Progenitor cell of endocrine pancreas (in vitro differentiated cells): Measurements from ENCODE around the gene MACC1. TPM values are rescaled to one million over a fixed set of nuclear protein-coding genes. Genes with fewer than 3 reads are reported as not detected.

ENCODE experiments used
- DNase-seq: peaks from one replicate; pipeline ENCODE4 v3.0.0; 2021; ENCODE audit warnings: low spot score; ENCODE audit not compliant: unreplicated experiment
- H3K27ac Mint-ChIP-seq: 2 replicates; pipeline ENCODE4 v1.8.0; 2021; ENCODE audit warnings: mild to moderate bottlenecking, moderate library complexity, mixed read lengths
- H3K27me3 Mint-ChIP-seq: 2 replicates; pipeline ENCODE4 v1.8.0; 2021; ENCODE audit warnings: mixed read lengths
- H3K36me3 Mint-ChIP-seq: 2 replicates; pipeline ENCODE4 v1.8.0; 2022; ENCODE audit warnings: mixed read lengths; ENCODE audit not compliant: insufficient read depth
- H3K4me1 Mint-ChIP-seq: 2 replicates; pipeline ENCODE4 v1.8.0; 2021; ENCODE audit warnings: low read depth, mixed read lengths
- H3K4me3 Mint-ChIP-seq: 2 replicates; pipeline ENCODE4 v1.8.0; 2021; ENCODE audit warnings: low read depth, mild to moderate bottlenecking, moderate library complexity, mixed read lengths
- H3K9me3 Mint-ChIP-seq: 2 replicates; pipeline ENCODE4 v1.8.0; 2021; ENCODE audit warnings: low read depth, mixed read lengths
- total RNA-seq: library from RNA; stranded (reverse); gene quantifications from 2 replicates; pipeline ENCODE4 v1.2.1, GENCODE V29; 2021
- TF ChIP-seq, protein P1 (sequence below): fragments of 200-600 bp; sonication (generic); IDR thresholded peaks from one replicate; pipeline ENCODE4 v1.5.0; 2021; ENCODE audit warnings: antibody characterized with exemption, mild to moderate bottlenecking; ENCODE audit not compliant: unreplicated experiment

The MACC1 gene
- total RNA-seq, 1 donor from 2014 or later = 16.1 TPM

- no peak overlapping the region for H3K4me3 Mint-ChIP-seq
- H3K27ac Mint-ChIP-seq = no peak overlapping the region
- no peak for DNase-seq
- H3K9me3 Mint-ChIP-seq = no peaks in the 10 kb centered on the region
- TF ChIP-seq, protein P1, sequence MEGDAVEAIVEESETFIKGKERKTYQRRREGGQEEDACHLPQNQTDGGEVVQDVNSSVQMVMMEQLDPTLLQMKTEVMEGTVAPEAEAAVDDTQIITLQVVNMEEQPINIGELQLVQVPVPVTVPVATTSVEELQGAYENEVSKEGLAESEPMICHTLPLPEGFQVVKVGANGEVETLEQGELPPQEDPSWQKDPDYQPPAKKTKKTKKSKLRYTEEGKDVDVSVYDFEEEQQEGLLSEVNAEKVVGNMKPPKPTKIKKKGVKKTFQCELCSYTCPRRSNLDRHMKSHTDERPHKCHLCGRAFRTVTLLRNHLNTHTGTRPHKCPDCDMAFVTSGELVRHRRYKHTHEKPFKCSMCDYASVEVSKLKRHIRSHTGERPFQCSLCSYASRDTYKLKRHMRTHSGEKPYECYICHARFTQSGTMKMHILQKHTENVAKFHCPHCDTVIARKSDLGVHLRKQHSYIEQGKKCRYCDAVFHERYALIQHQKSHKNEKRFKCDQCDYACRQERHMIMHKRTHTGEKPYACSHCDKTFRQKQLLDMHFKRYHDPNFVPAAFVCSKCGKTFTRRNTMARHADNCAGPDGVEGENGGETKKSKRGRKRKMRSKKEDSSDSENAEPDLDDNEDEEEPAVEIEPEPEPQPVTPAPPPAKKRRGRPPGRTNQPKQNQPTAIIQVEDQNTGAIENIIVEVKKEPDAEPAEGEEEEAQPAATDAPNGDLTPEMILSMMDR = no peak
- no peaks in the 10 kb centered on the region for H3K36me3 Mint-ChIP-seq
- H3K27me3 Mint-ChIP-seq = no peaks in the 10 kb centered on the region
- H3K4me1 Mint-ChIP-seq = no peaks in the 10 kb centered on the region
Observed at GRCh38 chr7:20111821-20112542, 105.2 kb downstream of the MACC1 start.

DNA sequence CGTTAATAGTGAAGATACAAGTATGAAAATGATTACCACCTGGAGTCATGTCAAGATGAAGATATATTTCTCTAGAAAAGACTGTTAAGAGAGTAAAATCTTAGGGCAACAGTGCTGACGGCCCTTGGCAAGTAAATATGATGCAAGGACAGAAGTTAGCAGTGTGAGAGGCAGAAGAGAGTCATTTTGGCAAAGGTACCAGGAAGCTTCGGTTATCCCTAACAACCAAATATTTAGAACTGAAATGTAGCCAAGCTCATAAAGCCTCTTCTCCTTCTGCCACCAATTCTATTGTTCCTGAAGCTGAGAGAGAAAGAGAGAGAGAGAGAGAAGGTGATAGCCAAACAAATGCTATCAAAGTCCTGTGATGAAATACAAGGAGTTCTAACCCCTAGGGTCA, 109.6 kb downstream of the MACC1 start:
- Mint-ChIP-seq H3K36me3 (no peaks in the 10 kb centered on the region), H3K27ac (no peak overlapping the region), H3K27me3 (no peaks in the 10 kb centered on the region), H3K4me3 (no peak overlapping the region), H3K4me1 (no peaks in the 10 kb centered on the region), H3K9me3 (no peaks in the 10 kb centered on the region)
- TF ChIP-seq, protein P1 = no peak
- no peak for DNase-seq

- no peaks in the 10 kb centered on the region for H3K4me1 Mint-ChIP-seq
- TF ChIP-seq, protein P1 = no peak
- no peak overlapping the region for H3K27ac Mint-ChIP-seq
- no peaks in the 10 kb centered on the region for H3K36me3 Mint-ChIP-seq
- no peaks in the 10 kb centered on the region for H3K27me3 Mint-ChIP-seq
- H3K9me3 Mint-ChIP-seq = no peaks in the 10 kb centered on the region
- no peak overlapping the region for H3K4me3 Mint-ChIP-seq
- DNase-seq = no peak
Observed at GRCh38 chr7:20104696-20105095, 112.5 kb downstream of the MACC1 start.

DNA sequence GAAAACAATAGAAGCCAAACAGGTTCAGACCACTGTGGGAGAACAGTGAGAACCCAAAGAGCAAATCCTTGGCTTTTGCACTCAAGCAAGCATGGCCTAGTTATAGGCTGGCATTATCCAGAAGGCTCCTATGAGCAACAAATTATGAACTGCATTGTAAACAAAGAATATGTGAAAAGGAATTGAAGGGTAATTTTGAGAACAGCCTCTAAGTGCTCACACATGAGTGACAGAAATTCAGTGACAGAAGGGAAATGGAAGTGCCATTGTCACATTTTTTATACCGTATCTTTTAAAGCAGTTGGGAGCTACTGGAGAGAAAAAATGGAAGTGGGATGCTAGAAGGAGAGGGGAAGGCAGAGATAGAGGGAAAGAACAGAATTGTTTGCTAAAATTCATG, 114.2 kb downstream of the MACC1 start:
- Mint-ChIP-seq H3K9me3 (no peaks in the 10 kb centered on the region), H3K36me3 (no peaks in the 10 kb centered on the region), H3K27me3 (no peaks in the 10 kb centered on the region), H3K4me3 (no peak overlapping the region), H3K4me1 (no peaks in the 10 kb centered on the region), H3K27ac (no peak overlapping the region)
- TF ChIP-seq, protein P1 = no peak
- no peak for DNase-seq

- no peak for DNase-seq
- no peaks in the 10 kb centered on the region for H3K27me3 Mint-ChIP-seq
- no peaks in the 10 kb centered on the region for H3K36me3 Mint-ChIP-seq
- H3K27ac Mint-ChIP-seq = no peak overlapping the region
- H3K4me3 Mint-ChIP-seq = no peak overlapping the region
- H3K9me3 Mint-ChIP-seq = peaks cover 3% of the 10 kb centered on the region
- no peaks in the 10 kb centered on the region for H3K4me1 Mint-ChIP-seq
- TF ChIP-seq, protein P1 = no peak
Observed at GRCh38 chr7:20095862-20096261, 121.3 kb downstream of the MACC1 start.
